NCI-H2171 treated with DMSO at 0.1 percent for 48 hours (cell line): ENCODE results near the gene TNFRSF19.
"Not testable (repeated sequence)": the region's sequence is repeated elsewhere in the genome, so short reads cannot be mapped to it uniquely, and the experiment has no call there.

Experiments
- DNase-seq: peaks from one replicate; lab custom pipeline; 2025; lab: John Stamatoyannopoulos, UW

Gene TNFRSF19

GRCh38 chr13:23654111-23655110 is 84.2 kb downstream of the TNFRSF19 start:
- no peak for DNase-seq

DNA sequence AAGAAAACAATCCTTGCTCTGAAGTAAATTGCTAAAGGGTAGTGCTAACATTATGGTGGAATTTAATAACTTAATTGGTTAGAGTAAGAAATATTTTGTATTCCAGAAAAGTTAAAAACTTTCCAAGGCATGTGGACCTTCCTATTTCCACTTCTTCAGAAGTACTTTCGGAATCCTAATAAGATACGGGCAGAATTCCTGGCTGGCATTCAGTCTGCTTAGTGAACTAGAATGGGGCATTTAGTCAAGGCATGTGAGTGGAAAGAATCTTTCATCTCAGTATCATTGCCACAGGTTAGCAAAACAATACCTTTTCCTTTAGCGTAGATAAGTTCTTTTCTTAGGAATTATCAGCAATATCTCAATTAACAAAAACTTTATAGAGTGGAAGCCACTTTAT is 85.1 kb downstream of the TNFRSF19 start:
- no peak for DNase-seq

GRCh38 chr13:23656637-23657371 is 86.6 kb downstream of the TNFRSF19 start:
- DNase-seq: peak; percentile 84

GRCh38 chr13:23658929-23659541 is 88.8 kb downstream of the TNFRSF19 start:
- DNase-seq: no peak

DNA sequence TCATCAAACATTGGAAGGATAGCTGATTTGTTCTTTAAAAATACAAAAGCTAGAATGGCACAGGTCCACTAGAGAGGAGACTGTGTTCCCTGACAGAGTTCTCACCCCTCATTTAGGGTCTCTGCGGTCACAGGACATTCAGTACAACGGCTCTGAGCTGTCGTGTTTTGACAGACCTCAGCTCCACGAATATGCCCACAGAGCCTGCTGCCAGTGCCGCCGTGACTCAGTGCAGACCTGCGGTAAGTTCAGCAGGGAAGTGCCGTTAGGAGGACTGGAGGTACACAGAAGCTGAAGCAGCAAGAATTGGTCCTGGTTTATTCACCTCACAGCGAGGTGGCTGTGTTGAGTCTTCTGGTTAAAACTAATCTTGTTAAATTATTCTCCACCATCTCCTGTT is 90.0 kb downstream of the TNFRSF19 start:
- DNase-seq: no peak

DNA sequence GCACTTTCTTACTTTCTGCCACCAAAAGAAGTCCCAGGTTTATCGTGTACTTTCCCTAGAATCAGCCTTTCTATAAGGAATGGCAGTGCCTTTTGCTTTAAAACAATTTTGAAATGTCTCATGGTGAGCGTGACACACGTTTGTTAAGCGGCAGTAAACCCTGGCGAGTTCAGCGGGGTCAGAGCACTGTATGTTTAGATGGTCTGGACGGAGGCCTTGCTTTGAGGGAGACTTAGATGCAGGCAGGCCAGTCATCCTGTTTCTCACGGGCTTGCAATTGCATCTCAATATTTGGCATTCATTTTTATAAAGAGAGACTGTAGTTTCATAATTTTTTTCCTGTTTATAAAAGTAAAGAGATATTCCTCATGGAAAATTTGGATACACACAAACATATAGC is 96.4 kb downstream of the TNFRSF19 start:
- DNase-seq: no peak

GRCh38 chr13:23667750-23668149 is 97.5 kb downstream of the TNFRSF19 start:
- no peak for DNase-seq

GRCh38 chr13:23668562-23668961 is 98.3 kb downstream of the TNFRSF19 start:
- no peak for DNase-seq

DNA sequence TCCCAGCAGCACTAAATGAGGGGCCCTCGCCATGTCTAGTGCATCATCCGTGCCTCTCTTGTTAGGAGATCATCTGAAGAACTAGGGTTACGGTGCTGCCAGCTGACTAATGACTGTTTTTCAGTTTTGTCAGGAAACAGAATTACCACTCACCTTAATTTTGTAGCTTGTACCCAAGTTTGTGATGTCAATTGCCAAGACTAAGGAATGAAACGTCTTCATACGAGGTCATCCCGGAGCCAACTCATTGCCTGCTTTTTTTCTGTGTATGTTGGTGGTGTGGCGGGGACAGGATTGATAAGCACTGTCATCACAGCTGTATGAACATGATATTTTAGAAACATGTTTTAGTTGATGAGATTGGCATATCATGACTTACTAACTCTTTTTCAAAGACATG is 100.6 kb downstream of the TNFRSF19 start:
- no peak for DNase-seq

DNA sequence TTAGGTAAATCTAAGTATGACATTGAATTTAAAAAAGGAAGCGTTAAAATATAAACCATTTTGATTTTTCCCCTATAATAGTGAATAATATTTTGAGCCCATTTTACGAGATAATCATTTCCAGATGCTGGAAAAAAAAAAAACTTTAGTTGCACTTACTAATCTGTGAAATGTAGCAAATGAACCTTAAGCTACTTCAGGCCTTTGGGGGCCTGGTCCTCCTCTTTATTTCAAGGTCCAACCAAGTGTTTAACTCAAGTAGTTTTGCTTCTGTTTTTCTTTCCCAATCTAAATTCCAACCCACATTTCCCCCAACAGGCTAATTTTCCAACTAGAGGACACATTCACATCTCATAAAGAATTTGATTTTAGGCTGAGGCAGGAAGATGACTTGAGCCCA is 101.2 kb downstream of the TNFRSF19 start:
- no peak for DNase-seq

GRCh38 chr13:23671897-23672296 is 101.7 kb downstream of the TNFRSF19 start:
- DNase-seq: no peak

DNA sequence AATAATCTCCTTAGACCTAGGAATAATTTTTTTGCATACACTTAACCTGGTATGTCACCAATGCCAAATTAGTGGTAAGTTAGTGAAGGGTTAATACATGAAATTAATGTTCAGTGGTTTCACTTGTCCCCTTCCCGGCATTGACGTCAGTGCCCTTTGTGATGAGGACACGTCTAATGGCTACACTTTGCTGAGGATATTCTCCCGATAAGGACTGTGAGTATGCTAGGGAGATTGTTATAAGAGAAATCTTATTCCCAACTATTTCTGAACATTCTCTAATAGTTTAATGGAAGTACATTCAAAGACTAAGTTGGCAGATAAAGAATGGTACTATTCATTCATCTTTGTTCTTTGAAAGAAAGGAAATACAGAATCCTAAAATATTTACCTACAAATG is 102.4 kb downstream of the TNFRSF19 start:
- no peak for DNase-seq

DNA sequence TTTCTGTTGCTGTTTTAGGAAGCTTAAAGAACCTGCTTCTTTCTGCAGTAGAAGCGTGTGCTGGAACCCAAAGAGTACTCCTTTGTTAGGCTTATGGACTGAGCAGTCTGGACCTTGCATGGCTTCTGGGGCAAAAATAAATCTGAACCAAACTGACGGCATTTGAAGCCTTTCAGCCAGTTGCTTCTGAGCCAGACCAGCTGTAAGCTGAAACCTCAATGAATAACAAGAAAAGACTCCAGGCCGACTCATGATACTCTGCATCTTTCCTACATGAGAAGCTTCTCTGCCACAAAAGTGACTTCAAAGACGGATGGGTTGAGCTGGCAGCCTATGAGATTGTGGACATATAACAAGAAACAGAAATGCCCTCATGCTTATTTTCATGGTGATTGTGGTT is 103.1 kb downstream of the TNFRSF19 start:
- no peak for DNase-seq

DNA sequence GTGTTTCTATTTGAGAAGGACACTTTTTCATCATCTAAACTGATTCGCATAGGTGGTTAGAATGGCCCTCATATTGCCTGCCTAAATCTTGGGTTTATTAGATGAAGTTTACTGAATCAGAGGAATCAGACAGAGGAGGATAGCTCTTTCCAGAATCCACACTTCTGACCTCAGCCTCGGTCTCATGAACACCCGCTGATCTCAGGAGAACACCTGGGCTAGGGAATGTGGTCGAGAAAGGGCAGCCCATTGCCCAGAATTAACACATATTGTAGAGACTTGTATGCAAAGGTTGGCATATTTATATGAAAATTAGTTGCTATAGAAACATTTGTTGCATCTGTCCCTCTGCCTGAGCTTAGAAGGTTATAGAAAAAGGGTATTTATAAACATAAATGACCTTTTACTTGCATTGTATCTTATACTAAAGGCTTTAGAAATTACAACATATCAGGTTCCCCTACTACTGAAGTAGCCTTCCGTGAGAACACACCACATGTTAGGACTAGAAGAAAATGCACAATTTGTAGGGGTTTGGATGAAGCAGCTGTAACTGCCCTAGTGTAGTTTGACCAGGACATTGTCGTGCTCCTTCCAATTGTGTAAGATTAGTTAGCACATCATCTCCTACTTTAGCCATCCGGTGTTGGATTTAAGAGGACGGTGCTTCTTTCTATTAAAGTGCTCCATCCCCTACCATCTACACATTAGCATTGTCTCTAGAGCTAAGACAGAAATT is 103.8 kb downstream of the TNFRSF19 start:
- DNase-seq: no peak

DNA sequence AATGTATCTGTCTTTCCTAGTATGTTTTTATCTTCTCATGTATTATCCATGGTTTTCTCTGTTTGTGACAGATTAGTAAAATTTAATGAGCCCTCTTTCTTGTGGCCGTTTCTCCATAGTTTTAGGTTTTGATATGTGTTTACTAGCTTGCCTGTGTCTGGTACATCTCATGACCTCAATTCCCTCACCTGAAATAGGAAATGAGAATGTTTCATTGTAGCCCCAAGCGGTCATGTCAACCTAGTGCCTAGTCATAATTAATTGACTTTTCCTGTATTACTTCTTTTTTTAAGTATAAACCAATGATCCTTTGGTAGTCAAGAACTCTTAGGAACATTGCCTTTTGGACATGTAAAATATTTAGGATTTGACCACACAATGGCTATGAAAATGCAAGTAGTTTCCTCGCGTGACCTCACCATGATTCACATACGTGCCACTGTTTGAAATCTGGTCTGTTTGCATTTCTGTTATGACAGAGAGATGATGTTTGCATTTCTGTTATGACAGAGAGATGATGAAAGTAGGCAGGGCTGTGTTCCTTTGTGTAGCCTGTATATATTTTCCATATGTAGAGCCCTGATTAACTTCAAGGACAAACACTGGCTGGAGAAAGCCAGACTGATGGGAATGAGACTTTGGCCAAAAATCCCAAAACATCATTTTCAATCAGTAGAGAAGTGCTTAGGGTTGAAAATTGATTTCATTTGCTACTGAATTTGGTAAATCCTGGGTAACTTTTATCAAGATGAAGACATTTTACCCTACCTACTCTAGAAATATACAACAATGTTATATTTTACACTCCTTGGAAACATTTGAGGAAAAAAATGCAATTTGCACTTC is 104.8 kb downstream of the TNFRSF19 start:
- DNase-seq: no peak

GRCh38 chr13:23677679-23678288 is 107.6 kb downstream of the TNFRSF19 start:
- DNase-seq: not testable (repeated sequence)

DNA sequence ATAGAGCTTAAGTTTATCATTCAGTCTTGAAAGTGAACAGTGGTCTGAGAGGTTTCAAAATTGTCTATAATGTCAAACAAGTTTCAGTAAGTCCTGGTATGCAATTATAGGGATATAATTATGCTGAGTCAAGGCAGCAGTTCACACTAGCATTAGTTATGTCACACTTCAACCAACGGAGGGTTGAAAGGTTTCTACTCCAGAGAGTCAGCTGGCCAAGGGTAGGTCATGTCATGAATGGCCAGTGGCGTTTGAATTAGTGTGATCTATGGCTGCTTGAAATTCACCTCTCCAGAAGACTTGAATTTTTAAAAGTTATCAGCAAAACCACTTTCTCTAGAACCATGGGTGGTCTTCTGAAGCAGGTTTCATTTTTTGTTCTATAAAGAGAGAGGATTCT is 108.6 kb downstream of the TNFRSF19 start:
- no peak for DNase-seq

DNA sequence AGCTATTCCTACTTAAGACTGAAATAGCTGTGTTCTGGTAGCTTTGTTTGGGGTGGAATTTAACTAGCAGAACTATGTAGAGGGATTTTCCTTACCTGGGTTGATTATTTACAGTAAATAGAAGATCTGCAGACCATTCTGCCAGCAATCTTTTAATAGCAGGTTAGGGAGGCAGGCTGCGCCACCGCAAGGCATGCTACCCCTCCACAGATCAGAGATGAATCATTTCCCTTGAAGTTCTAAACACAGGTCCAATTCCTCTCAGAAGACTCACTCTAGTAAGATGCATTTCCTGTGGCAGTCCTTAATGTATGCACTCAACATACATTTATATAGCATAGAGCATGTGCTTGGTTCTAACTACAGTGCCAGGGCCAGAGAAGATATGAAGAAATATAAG is 109.0 kb downstream of the TNFRSF19 start:
- DNase-seq: no peak

GRCh38 chr13:23680845-23681669 is 110.8 kb downstream of the TNFRSF19 start:
- no peak for DNase-seq

DNA sequence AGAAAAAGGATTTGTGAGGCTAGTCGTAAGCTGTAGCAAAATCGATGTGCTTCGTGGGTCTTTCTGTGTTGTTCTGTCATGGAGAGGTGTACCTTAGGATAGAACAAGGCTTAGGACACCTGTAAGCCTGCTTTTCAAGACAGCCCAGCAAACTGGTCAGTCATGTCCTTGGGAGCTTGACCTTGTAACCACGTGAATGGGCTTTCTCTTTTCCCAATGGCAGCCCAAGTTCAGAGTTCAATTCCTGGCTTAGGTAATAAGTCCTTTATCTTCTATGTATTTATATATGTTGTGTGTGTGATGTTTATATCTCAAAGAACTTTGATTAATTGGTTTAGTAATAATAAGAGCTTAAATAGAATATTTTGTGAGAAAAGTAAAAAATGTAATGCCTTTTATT is 112.9 kb downstream of the TNFRSF19 start:
- DNase-seq: no peak
